Lung (tissue), 12 donors: Measurements from ENCODE around the gene BANK1. TPM values are rescaled to one million over a fixed set of nuclear protein-coding genes. Genes with fewer than 3 reads are reported as not detected.

Source experiments
- ATAC-seq: fragments of 200-7000 bp; cut with Tn5 transposase; one replicate; pipeline ENCODE4 v1.9.1; 2020; ENCODE audit warnings: moderate number of reproducible peaks; ENCODE audit not compliant: insufficient read depth, low FRiP score
- DNase-seq, 3 donors: peaks; one replicate each; pipeline ENCODE4 v3.0.0-alpha.2; 2013 to 2017
- H3K27ac ChIP-seq, 2 donors: one replicate each; pipeline ENCODE4 v1.5.1; 2013; ENCODE audit warnings: mild to moderate bottlenecking in 2 of 2, moderate library complexity in 2 of 2, control low read depth in 1 of 2, inconsistent platforms in 1 of 2, low read depth in 1 of 2, low read length in 1 of 2
- H3K27me3 ChIP-seq, 3 donors: one replicate each; pipeline ENCODE4 v1.5.1; 2013; ENCODE audit warnings: low read length in 2 of 3; ENCODE audit not compliant: control insufficient read depth in 3 of 3, insufficient read depth in 3 of 3
- H3K36me3 ChIP-seq, 4 donors: one replicate each; pipeline ENCODE4 v1.5.1; 2013; ENCODE audit warnings: low read length in 4 of 4, mild to moderate bottlenecking in 1 of 4, moderate library complexity in 1 of 4; ENCODE audit not compliant: control insufficient read depth in 4 of 4, insufficient read depth in 4 of 4
- H3K4me1 ChIP-seq, 5 donors: one replicate each; pipeline ENCODE4 v1.5.1; 2013; ENCODE audit warnings: low read length in 5 of 5, mild to moderate bottlenecking in 2 of 5, moderate library complexity in 1 of 5; ENCODE audit not compliant: control insufficient read depth in 5 of 5, insufficient read depth in 5 of 5
- H3K4me3 ChIP-seq: one replicate; pipeline ENCODE4 v1.5.1; 2013; ENCODE audit warnings: mild to moderate bottlenecking, control low read depth, moderate library complexity
- H3K9ac ChIP-seq, 2 donors: one replicate each; pipeline ENCODE4 v1.5.1; 2013; ENCODE audit warnings: low read length in 2 of 2, control low read depth in 1 of 2; ENCODE audit not compliant: insufficient read depth in 1 of 2
- H3K9me3 ChIP-seq, 4 donors: one replicate each; pipeline ENCODE4 v1.5.1; 2013; ENCODE audit warnings: low read length in 3 of 4, mild to moderate bottlenecking in 1 of 4, moderate library complexity in 1 of 4; ENCODE audit not compliant: control insufficient read depth in 4 of 4, insufficient read depth in 3 of 4
- WGBS, 2 donors: extraction: QIAGEN DNeasy Blood & Tissue Kit; methylation state at CpG; one replicate each; pipeline ENCODE4 v1.1.7; 2013; 5-methylcytosine and 5-hydroxymethylcytosine counted together
- polyA plus RNA-seq, 2 donors: library from polyadenylated mRNA; stranded (reverse); fragments of 200-250 nt; gene quantifications; one replicate each; pipeline ENCODE4 v1.2.1, GENCODE V29; 2013
- total RNA-seq, 2 donors: library from RNA; depleted of rRNA in 1 of 2; stranded (reverse); fragments of >200 nt in 1 of 2; gene quantifications; one replicate each; pipeline ENCODE4 v1.2.1, GENCODE V29; 2014 to 2021
- TF ChIP-seq, protein P1 (sequence below): IDR thresholded peaks from 2 replicates; pipeline ENCODE4 v1.5.1; 2012; ENCODE audit warnings: mild to moderate bottlenecking; ENCODE audit errors: control extremely low read depth, extremely low read depth
- donor health status: control.
- donor health status: control.
- donor health status: Bipolar disorder and iron deficiency.
- donor health status: healthy.
- donor health status: DM: yes; HTN: yes; CAD: no.

The BANK1 gene
- total and polyA plus RNA-seq, 4 donors: 7.0 to 20.5 (median 8.9) TPM

DNA sequence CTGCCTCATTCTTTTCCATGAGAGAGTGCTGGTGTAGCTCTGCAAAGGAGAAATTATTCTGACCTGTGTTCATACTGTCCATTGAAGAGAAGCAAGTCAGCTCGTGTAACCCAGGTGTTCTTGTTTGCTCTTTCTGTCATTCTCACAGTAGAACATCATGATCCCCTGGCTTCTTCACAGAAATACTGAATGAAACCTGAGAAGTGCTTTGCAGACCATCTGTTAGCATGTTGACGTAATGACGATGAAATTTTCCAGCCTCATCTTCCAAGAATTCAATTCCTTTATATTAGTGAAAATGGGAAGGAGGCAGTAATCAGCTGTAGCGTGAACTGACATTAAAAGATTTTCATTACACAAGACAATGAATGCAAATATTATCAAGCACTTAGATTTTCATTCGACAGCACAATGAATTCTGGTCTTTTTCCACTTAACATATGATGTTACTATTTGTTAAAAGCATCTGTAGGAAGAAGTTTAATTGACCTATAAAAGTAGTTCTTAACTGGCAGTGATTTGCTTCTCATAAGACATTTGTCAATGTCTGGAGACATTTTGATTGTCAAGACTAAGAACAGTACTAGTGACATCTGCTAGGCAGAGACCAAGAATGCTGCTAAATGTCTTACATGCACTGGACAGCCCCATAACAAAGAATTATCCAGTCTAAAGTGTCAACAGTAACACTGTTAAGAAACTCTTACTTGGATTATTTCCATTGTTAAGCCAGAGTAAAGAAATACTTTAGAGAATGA, 246.3 kb downstream of the BANK1 start:
- no peak overlapping the region for H3K4me3 ChIP-seq
- no peaks in the 10 kb centered on the region for H3K9me3 ChIP-seq
- ATAC-seq: no peak
- H3K27ac ChIP-seq: no peak overlapping the region
- no peak for DNase-seq
- TF ChIP-seq, protein P1, sequence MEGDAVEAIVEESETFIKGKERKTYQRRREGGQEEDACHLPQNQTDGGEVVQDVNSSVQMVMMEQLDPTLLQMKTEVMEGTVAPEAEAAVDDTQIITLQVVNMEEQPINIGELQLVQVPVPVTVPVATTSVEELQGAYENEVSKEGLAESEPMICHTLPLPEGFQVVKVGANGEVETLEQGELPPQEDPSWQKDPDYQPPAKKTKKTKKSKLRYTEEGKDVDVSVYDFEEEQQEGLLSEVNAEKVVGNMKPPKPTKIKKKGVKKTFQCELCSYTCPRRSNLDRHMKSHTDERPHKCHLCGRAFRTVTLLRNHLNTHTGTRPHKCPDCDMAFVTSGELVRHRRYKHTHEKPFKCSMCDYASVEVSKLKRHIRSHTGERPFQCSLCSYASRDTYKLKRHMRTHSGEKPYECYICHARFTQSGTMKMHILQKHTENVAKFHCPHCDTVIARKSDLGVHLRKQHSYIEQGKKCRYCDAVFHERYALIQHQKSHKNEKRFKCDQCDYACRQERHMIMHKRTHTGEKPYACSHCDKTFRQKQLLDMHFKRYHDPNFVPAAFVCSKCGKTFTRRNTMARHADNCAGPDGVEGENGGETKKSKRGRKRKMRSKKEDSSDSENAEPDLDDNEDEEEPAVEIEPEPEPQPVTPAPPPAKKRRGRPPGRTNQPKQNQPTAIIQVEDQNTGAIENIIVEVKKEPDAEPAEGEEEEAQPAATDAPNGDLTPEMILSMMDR: no peak
- H3K27me3 ChIP-seq: no peaks in the 10 kb centered on the region
- no peak overlapping the region for H3K9ac ChIP-seq
- H3K4me1 ChIP-seq: no peaks in the 10 kb centered on the region
- 77 to 87% methylated on average over 5 of the region's 5 CpGs for WGBS, 2 donors
- no peaks in the 10 kb centered on the region for H3K36me3 ChIP-seq

DNA sequence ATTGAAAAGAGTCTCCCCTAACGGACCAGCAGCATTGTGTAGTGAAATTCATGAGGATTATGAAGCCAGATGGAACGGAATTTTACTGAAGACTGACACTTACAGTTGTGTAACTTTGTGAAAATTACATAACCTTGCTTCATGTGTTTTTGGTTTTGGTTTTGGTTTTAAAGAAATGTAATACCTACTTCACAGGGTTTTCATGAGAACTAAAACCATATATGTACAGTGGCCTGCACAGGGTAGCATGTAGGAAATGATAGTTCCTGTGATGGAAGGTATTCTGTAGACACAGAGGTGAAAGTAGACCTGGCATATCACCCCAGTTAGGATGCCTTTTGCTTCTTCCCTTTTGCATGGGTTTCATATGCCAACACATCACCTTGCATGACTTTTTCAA, 247.0 kb downstream of the BANK1 start:
- Histone ChIP-seq H3K4me1 (no peaks in the 10 kb centered on the region), H3K27ac (no peak overlapping the region), H3K4me3 (no peak overlapping the region), H3K36me3 (no peaks in the 10 kb centered on the region), H3K9ac (no peak overlapping the region), H3K27me3 (no peaks in the 10 kb centered on the region), H3K9me3 (no peaks in the 10 kb centered on the region)
- DNase-seq: no peak
- WGBS, 2 donors: 16 to 24% methylated on average over 2 of the region's 2 CpGs
- TF ChIP-seq, protein P1: no peak
- no peak for ATAC-seq

DNA sequence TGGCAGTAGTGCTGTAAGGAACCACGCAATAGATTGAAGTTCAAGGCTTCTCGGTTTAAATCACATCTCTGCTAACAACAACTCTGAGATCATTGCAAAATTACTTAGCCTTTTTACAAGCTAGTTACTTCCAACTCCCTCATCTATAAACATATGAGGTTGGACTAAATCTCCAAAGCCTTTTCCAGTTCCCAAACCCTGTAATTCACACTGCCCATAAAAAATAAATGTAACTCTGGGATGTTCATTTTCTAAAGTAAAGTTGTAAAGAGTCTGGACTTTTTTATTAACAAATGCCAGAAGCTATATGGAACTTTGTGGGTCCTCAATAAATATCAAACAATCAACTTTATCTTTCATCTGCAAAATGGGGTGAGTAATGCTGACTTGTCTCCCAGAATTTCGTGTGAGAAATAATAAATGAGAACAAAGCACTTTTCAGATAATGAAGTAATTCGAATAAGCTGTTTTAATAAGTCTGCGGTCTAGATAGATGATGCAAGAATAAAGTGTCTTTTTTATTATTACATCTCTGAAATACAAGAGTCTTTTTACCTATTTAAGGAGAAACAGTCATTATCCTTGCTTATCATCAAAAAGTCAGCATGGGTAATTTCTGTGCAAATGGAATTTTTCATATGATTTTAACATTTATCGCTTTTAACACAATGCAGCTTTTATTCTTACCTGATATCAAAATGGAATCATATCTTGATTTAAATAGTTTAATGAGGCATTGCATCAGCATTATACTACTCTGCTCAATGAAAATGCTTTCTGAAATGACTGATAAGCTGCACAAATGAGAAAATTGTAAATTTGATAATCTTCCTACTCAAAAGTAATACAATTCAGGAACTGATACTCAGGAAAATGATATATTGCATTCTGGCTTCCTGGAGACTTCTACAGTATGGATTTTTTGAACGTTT, 252.6 kb downstream of the BANK1 start:
- no peak for ATAC-seq
- WGBS, 2 donors: 79 to 81% methylated on average over 7 of the region's 7 CpGs
- Histone ChIP-seq H3K9ac (no peak overlapping the region), H3K4me3 (no peak overlapping the region), H3K4me1 (no peaks in the 10 kb centered on the region), H3K9me3 (no peaks in the 10 kb centered on the region), H3K27me3 (no peaks in the 10 kb centered on the region), H3K36me3 (no peaks in the 10 kb centered on the region), H3K27ac (no peak overlapping the region)
- DNase-seq: no peak
- TF ChIP-seq, protein P1: no peak
